Memory B cell (primary cell): ENCODE data around the gene TTLL4.

Source experiments
- ATAC-seq: fragments of 150-1000 bp; cut with Tn5 transposase; 2 replicates; pipeline ENCODE4 v1.10.0; 2021; ENCODE audit warnings: low read depth, mild to moderate bottlenecking, moderate library complexity
- DNase-seq, 2 donors: peaks; one replicate each; pipeline ENCODE4 v3.0.0; 2022; ENCODE audit warnings: low spot score in 2 of 2
- H3K27ac Mint-ChIP-seq: one replicate; pipeline ENCODE4 v1.8.0; 2022; ENCODE audit warnings: mild to moderate bottlenecking, moderate library complexity, mixed read lengths
- H3K27me3 Mint-ChIP-seq: one replicate; pipeline ENCODE4 v1.8.0; 2022; ENCODE audit warnings: mixed read lengths
- H3K36me3 Mint-ChIP-seq: one replicate; pipeline ENCODE4 v1.8.0; 2022; ENCODE audit warnings: mild to moderate bottlenecking, mixed read lengths
- H3K4me1 Mint-ChIP-seq: one replicate; pipeline ENCODE4 v1.8.0; 2022; ENCODE audit warnings: mixed read lengths
- H3K4me3 Mint-ChIP-seq: one replicate; pipeline ENCODE4 v1.8.0; 2022; ENCODE audit warnings: mild to moderate bottlenecking, moderate library complexity, mixed read lengths
- H3K9me3 Mint-ChIP-seq: one replicate; pipeline ENCODE4 v1.8.0; 2022; ENCODE audit warnings: mixed read lengths

The TTLL4 gene

DNA sequence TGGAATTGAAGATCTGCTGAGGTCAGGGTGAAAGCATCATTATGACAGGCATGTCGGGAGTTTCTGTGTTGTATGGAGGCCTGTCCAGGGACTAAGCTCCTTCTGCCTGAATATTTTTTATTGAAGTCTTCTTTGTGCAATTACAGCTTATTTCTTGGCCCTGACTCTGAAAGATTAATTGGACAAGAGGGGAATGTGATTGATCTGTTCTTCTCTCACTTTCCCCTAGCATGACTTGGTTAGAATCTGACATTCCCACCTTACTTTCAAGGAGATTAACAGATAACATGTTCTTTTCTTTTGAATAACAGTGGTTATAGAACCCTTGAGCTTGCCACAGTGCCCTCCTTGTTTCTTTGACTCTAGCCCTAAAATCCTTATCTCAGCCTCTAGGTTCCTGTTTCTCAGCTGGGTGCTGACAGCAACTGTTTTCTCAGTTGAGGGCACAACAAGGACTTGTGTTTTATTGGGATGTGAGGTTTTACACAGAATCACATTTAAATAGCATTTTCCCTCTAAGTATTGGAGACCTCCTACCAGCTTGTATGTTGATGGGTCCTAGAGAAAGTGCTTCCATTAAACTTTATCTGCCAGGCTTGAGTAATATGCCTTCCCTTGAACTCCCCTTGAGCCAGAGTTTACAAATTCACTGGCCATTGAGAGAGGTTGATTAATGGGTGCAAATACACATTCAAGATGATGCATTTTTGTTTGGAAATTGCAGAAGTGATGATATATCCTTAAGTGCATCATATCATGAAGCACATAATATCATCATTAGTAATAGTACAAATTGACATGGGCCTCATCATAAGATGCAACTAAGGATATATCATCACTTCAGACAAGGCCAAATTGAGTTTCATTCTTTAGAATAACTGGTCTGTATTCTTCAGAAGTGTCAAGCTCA is 12.5 kb downstream of the TTLL4 start:
- no peak overlapping the region for H3K4me3 Mint-ChIP-seq
- H3K27ac Mint-ChIP-seq, result peak overlapping the region; percentile 18
- no peak for DNase-seq
- peaks cover 22% of the 10 kb centered on the region for H3K36me3 Mint-ChIP-seq
- no peaks in the 10 kb centered on the region for H3K27me3 Mint-ChIP-seq
- peaks cover 7% of the 10 kb centered on the region for H3K9me3 Mint-ChIP-seq
- peaks cover 26% of the 10 kb centered on the region for H3K4me1 Mint-ChIP-seq
- no peak for ATAC-seq

DNA sequence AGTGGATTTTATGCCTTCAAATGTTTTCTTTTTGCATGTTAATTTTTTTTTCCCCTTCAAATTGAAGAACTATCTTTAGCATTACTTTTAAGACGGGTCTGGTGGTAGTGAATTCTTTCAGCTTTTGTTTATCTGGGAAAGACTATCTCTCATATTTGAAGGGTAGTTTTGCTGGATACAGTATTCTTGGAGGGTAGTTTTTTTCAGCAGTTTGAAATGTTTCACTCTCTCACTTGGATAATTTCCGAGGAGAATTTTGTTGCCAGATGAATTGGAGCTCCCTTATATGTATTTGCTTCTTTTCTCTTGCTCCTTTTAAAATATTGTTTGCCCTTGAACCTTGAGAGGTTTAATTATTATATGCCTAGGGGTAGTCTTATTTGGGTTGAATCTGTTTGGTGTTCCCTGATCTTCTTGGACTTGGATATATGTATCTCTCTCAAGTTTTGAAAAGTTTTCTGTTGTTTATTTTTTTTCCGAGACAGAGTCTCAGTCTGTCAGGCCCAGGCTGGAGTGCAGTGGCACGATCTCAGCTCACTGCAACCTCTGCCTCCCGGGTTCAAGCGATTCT is 15.5 kb downstream of the TTLL4 start:
- peaks cover 21% of the 10 kb centered on the region for H3K36me3 Mint-ChIP-seq
- H3K27me3 Mint-ChIP-seq, result no peaks in the 10 kb centered on the region
- no peak overlapping the region for H3K27ac Mint-ChIP-seq
- H3K9me3 Mint-ChIP-seq, result peaks cover 7% of the 10 kb centered on the region
- H3K4me1 Mint-ChIP-seq, result peaks cover 19% of the 10 kb centered on the region
- H3K4me3 Mint-ChIP-seq, result no peak overlapping the region
- no peak for ATAC-seq
- no peak for DNase-seq

DNA sequence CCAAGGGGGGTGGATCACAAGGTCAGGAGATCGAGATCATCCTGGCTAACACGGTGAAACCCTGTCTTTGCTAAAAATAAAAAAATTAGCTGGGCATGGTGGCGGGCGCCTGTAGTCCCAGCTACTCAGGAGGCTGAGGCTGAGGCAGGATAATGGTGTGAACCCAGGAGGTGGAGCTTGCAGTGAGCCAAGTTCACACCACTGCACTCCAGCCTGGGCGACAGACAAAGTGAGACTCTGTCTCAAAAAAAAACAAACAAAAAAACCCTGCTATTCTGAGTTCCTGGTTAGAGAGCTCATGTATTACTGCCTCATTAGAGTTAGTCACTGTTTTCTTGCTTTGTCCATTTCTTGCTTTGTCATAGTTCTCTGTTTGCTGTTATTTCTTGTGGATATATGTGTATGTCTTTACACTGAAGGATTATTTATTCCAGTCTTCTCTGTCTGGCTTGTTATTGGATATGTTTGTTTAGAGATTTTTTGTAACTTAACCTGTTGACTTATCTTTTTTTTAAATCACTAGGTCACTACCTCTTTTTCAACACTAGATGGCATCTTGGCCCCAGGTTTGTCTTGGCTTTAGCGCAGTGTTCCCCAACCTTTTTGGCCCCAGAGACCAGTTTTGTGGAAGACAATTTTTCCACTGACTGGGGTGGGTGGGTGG is 17.0 kb downstream of the TTLL4 start:
- ATAC-seq (no peak), DNase-seq (no peak)
- Mint-ChIP-seq H3K36me3 (peaks cover 23% of the 10 kb centered on the region), H3K27me3 (no peaks in the 10 kb centered on the region), H3K27ac (no peak overlapping the region), H3K4me3 (no peak overlapping the region), H3K9me3 (peaks cover 7% of the 10 kb centered on the region), H3K4me1 (peaks cover 18% of the 10 kb centered on the region)

DNA sequence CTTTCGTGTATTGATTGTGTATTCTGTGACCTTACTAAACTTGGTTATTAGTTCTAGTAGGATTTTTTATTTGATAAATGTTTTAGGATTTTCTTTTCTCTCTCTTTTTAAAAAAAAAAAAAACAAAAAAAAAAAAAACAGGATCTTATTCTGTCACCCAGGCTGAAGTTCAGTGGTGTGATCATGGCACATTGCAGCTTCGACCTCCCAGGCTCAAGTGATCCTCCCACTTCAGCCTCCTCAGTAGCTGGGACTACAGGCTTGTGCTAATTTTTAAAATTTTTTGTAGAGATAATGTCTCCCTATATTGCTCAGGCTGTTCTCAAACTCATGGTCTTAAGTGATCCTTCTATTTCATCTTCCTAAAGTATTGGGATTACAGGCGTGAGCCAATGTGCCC is 19.0 kb downstream of the TTLL4 start:
- ATAC-seq (no peak), DNase-seq (no peak)
- Mint-ChIP-seq H3K4me1 (peaks cover 16% of the 10 kb centered on the region), H3K9me3 (peaks cover 7% of the 10 kb centered on the region), H3K36me3 (peaks cover 31% of the 10 kb centered on the region), H3K27me3 (no peaks in the 10 kb centered on the region), H3K27ac (no peak overlapping the region), H3K4me3 (no peak overlapping the region)

DNA sequence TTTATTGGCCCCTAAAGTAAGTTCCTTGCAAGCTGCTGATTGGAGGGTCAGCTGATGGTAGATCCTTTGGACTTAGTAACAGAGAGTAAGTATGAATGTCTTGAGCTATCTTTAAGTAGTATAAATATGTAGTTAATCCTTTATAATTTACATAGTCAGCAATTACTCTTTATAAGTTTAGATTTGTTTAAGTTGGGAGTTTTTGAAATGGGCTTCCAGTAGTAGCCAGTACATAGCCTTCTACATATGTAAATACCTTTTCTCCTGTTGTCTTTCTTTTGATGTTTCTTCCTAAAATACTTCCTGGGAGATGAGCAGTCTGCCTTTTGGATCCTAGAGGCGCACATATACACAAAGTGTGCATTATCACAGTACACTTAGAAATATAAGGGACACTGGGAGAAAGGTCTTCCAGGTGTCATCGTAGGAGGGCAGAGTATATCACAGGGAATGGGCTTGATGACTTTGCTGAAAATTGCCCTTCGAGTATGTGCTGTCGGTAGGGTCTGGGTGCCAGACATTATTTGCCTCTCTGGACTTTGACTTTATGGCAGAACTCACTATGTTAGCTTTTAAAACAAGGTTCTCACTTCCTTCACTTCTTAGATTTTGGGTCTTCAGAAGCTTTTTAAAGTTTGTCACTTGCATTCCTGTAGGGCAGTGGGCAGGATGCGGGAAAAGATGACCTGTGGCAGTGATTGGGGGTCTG is 21.6 kb downstream of the TTLL4 start:
- ATAC-seq (no peak), DNase-seq (no peak)
- Mint-ChIP-seq H3K27ac (peak overlapping the region; percentile 20), H3K9me3 (peaks cover 2% of the 10 kb centered on the region), H3K27me3 (no peaks in the 10 kb centered on the region), H3K4me3 (no peak overlapping the region), H3K36me3 (peaks cover 22% of the 10 kb centered on the region), H3K4me1 (peaks cover 16% of the 10 kb centered on the region)

DNA sequence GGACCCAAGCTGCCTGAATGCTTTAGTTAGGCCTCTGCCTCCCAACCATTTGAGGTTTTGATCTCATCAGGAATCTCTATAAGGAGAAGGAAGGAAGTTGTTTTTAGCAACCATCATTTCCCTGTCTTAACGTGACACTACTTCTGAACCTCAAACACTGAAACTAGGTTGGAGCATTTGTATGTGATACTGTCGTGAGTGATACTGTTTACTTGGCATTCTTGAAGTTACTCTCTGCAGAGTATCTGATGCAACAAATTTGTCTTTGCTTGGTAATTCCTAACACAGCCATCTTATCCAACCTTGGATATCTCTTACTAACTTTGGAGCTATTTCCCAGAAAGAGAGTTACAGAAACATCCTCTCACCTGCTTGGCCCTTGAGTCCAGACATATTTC is 22.1 kb downstream of the TTLL4 start:
- Mint-ChIP-seq H3K27ac (no peak overlapping the region), H3K4me1 (peaks cover 16% of the 10 kb centered on the region), H3K27me3 (no peaks in the 10 kb centered on the region), H3K9me3 (peaks cover under 1% of the 10 kb centered on the region), H3K36me3 (peaks cover 20% of the 10 kb centered on the region), H3K4me3 (no peak overlapping the region)
- ATAC-seq, result no peak
- DNase-seq, result no peak

GRCh38 chr2:218733171-218734021 is 22.8 kb downstream of the TTLL4 start:
- H3K27me3 Mint-ChIP-seq, result no peaks in the 10 kb centered on the region
- DNase-seq (no peak), ATAC-seq (peak; percentile 59)
- H3K27ac Mint-ChIP-seq, result no peak overlapping the region
- no peak overlapping the region for H3K4me3 Mint-ChIP-seq
- H3K36me3 Mint-ChIP-seq, result peaks cover 25% of the 10 kb centered on the region
- peaks cover 16% of the 10 kb centered on the region for H3K4me1 Mint-ChIP-seq
- H3K9me3 Mint-ChIP-seq, result no peaks in the 10 kb centered on the region

GRCh38 chr2:218734190-218734975 is 23.7 kb downstream of the TTLL4 start:
- DNase-seq (no peak), ATAC-seq (no peak)
- H3K36me3 Mint-ChIP-seq, result peaks cover 24% of the 10 kb centered on the region
- H3K27ac Mint-ChIP-seq, result no peak overlapping the region
- H3K27me3 Mint-ChIP-seq, result no peaks in the 10 kb centered on the region
- H3K4me3 Mint-ChIP-seq, result no peak overlapping the region
- no peaks in the 10 kb centered on the region for H3K9me3 Mint-ChIP-seq
- peaks cover 16% of the 10 kb centered on the region for H3K4me1 Mint-ChIP-seq

DNA sequence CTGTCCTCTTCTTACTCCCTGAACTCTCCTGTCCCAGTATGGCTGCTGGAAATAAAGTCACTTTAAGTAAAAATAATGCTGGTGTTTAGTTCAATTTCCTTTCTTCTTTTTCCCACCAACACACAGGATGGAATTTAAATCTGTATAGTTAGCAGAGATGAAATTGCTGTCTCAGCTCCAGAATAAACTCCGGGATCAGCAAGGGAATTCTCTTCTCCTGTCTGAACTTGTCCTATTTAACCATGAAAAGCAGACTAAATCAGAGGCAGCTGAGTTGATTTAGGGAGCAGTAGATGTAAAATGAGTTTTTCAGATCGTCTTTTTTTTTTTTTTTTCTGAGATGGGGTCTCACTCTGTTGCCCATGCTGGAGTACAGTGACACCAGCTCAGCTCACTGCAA is 25.9 kb downstream of the TTLL4 start:
- ATAC-seq, result no peak
- peaks cover 28% of the 10 kb centered on the region for H3K36me3 Mint-ChIP-seq
- H3K9me3 Mint-ChIP-seq, result no peaks in the 10 kb centered on the region
- no peak overlapping the region for H3K27ac Mint-ChIP-seq
- H3K4me3 Mint-ChIP-seq, result no peak overlapping the region
- H3K27me3 Mint-ChIP-seq, result no peaks in the 10 kb centered on the region
- no peak for DNase-seq
- peaks cover 14% of the 10 kb centered on the region for H3K4me1 Mint-ChIP-seq

DNA sequence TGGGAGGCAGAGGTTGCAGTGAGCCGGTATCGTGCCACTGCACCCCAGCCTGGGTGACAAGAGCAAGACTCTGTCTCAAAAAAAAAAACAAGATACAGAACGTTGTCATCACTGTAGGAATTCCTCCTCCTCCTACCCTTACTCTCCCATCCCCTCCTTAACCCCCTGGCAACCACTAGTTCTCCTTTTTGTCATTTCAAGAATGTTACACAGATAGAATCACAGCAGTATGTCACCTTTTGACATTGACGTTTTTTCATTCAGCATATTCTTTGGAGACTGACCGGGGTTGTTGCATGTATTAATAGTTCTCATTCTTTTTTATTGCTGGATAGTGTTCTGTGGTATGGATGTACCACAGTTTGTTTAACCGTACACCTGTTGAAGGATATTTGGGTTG is 32.4 kb downstream of the TTLL4 start:
- Mint-ChIP-seq H3K9me3 (no peaks in the 10 kb centered on the region), H3K4me3 (no peak overlapping the region), H3K27me3 (no peaks in the 10 kb centered on the region), H3K27ac (no peak overlapping the region), H3K4me1 (peaks cover 2% of the 10 kb centered on the region), H3K36me3 (peaks cover 47% of the 10 kb centered on the region)
- ATAC-seq, result no peak
- DNase-seq, result no peak

DNA sequence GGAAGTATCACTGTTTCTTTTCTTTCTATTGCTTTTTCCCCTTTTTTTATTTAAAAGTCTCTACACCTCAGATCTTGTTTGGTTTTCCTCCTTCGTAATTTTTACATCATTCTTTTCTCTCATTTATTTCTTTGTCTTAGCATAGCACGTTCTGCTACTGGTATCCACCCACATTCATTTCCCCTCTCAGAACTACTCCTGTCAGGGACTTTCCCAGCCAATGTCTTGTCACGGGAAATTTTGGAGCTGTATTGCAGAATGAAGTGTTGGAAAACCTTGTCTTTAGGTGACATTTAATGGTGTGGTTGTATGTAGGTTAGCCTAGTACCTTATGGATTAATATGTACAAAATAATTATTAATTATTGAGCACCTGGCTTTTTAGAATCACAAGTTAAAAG is 34.0 kb downstream of the TTLL4 start:
- Mint-ChIP-seq H3K27me3 (no peaks in the 10 kb centered on the region), H3K36me3 (peaks cover 50% of the 10 kb centered on the region), H3K9me3 (no peaks in the 10 kb centered on the region), H3K4me3 (no peak overlapping the region), H3K4me1 (peaks cover 2% of the 10 kb centered on the region), H3K27ac (no peak overlapping the region)
- ATAC-seq (no peak), DNase-seq (no peak)

- DNase-seq, result no peak
- H3K36me3 Mint-ChIP-seq, result peaks cover 47% of the 10 kb centered on the region
- peaks cover 2% of the 10 kb centered on the region for H3K4me1 Mint-ChIP-seq
- H3K4me3 Mint-ChIP-seq, result no peak overlapping the region
- no peaks in the 10 kb centered on the region for H3K27me3 Mint-ChIP-seq
- H3K9me3 Mint-ChIP-seq, result no peaks in the 10 kb centered on the region
- H3K27ac Mint-ChIP-seq, result no peak overlapping the region
- no peak for ATAC-seq
Measured at GRCh38 chr2:218745160-218745558, 34.5 kb downstream of the TTLL4 start.
